Colon (tissue), 2 donors: ENCODE results near the gene PERM1.

Experiments
- FAIRE-seq: peaks from 2 replicates; lab custom pipeline; 2012; peaks lifted over from hg19 to GRCh38; lab: Jason Lieb, UNC
- donor health status: control.
- donor health status: control.

The PERM1 gene

GRCh38 chr1:945688-946556, 36.0 kb downstream of the PERM1 start:
- no peak for FAIRE-seq

- no peak for FAIRE-seq
These were observed 37.3 kb downstream of the PERM1 start for GRCh38 chr1:944341-945325.

- FAIRE-seq = no peak
These were observed 38.1 kb downstream of the PERM1 start for GRCh38 chr1:943545-944340.

- FAIRE-seq = no peak
These were observed 38.9 kb downstream of the PERM1 start for GRCh38 chr1:942864-943533.

GRCh38 chr1:942411-942821, 39.5 kb downstream of the PERM1 start:
- FAIRE-seq = no peak

- FAIRE-seq = no peak
These were observed 40.1 kb downstream of the PERM1 start for GRCh38 chr1:941588-942383.

- no peak for FAIRE-seq
These were observed 40.8 kb downstream of the PERM1 start for GRCh38 chr1:941015-941587.

GRCh38 chr1:940107-941014, 41.5 kb downstream of the PERM1 start:
- no peak for FAIRE-seq

- no peak for FAIRE-seq
These were observed 42.3 kb downstream of the PERM1 start for GRCh38 chr1:939511-940106.

- FAIRE-seq = no peak
These were observed 43.0 kb downstream of the PERM1 start for GRCh38 chr1:938711-939489.

GRCh38 chr1:938088-938683, 43.7 kb downstream of the PERM1 start:
- no peak for FAIRE-seq

- FAIRE-seq = no peak
These were observed 44.4 kb downstream of the PERM1 start for GRCh38 chr1:937521-937920.

- no peak for FAIRE-seq
These were observed 45.3 kb downstream of the PERM1 start for GRCh38 chr1:936348-937264.

GRCh38 chr1:935751-936231, 46.1 kb downstream of the PERM1 start:
- FAIRE-seq = no peak

GRCh38 chr1:934991-935750, 46.7 kb downstream of the PERM1 start:
- no peak for FAIRE-seq

GRCh38 chr1:933603-933940, 48.3 kb downstream of the PERM1 start:
- FAIRE-seq = no peak
